K562 (cell line): ENCODE measurements around the gene WNT6.
"Not testable (repeated sequence)": the region's sequence is repeated elsewhere in the genome, so short reads cannot be mapped to it uniquely, and the experiment has no call there.

ENCODE experiments used
- CBFB ChIP-seq: sonication (generic); formaldehyde crosslinking; IDR thresholded peaks from 2 replicates; pipeline ENCODE4 v1.4.0; 2020; ENCODE audit warnings: mild to moderate bottlenecking, missing genetic modification reagents
- CTCF ChIP-seq, 3 experiments: IDR thresholded peaks in 2 of 3; conservative IDR thresholded peaks in 1 of 3; 2 replicates each; pipeline ENCODE4 v1.5.1; 2011 to 2012; ENCODE audit warnings: low read length in 3 of 3, mild to moderate bottlenecking in 3 of 3, control low read depth in 2 of 3, improper control_type of control experiment in 1 of 3, inconsistent platforms in 1 of 3, low read depth in 1 of 3, mixed read lengths in 1 of 3, moderate library complexity in 1 of 3; ENCODE audit not compliant: insufficient read depth in 2 of 3
- GABPA ChIP-seq: fragments of 200-800 bp; sonication (Bioruptor generic); conservative IDR thresholded peaks from 2 replicates; pipeline ENCODE4 v1.6.1; 2016; ENCODE audit warnings: low read depth, missing genetic modification characterization, missing compliant biosample characterization
- IFI16 ChIP-seq: fragments of 250-450 bp; sonication (Bioruptor Pico); IDR thresholded peaks from 2 replicates; pipeline ENCODE4 v2.1.2; 2022; ENCODE audit warnings: mild to moderate bottlenecking, inconsistent platforms
- KDM2B ChIP-seq: fragments of 250-450 bp; sonication (Bioruptor Pico); IDR thresholded peaks from 2 replicates; pipeline ENCODE4 v1.8.0; 2021; ENCODE audit warnings: mild to moderate bottlenecking, moderate library complexity
- MEF2A ChIP-seq: IDR thresholded peaks from 2 replicates; pipeline ENCODE4 v1.6.1; 2011; ENCODE audit warnings: low read depth, mild to moderate bottlenecking, low read length, moderate library complexity; ENCODE audit not compliant: control insufficient read depth
- MYNN ChIP-seq, 2 experiments: sonication (generic); formaldehyde crosslinking in 1 of 2; IDR thresholded peaks; 2 replicates each; pipeline versions ENCODE4 v1.5.0 to v1.6.1; 2016 to 2020; ENCODE audit warnings: antibody characterized with exemption in 1 of 2, missing genetic modification reagents in 1 of 2
- POLR2AphosphoS5 ChIP-seq: IDR thresholded peaks from 2 replicates; pipeline ENCODE4 v1.6.1; 2011; ENCODE audit warnings: mild to moderate bottlenecking, low read depth, low read length, moderate library complexity; ENCODE audit not compliant: control insufficient read depth, insufficient read depth
- RAD21 ChIP-seq, 2 experiments: fragments of 250-450 bp in 1 of 2; fragments of 450-650 bp in 1 of 2; sonication (Bioruptor Pico) in 1 of 2; formaldehyde crosslinking in 1 of 2; IDR thresholded peaks in 1 of 2; conservative IDR thresholded peaks in 1 of 2; 2 replicates each; pipeline versions ENCODE4 v1.4.0 to v1.8.0; 2020 to 2022; ENCODE audit warnings: mild to moderate bottlenecking in 2 of 2, moderate library complexity in 1 of 2
- SIX5 ChIP-seq, 2 experiments: IDR thresholded peaks; 2 replicates each; pipeline ENCODE4 v1.6.1; 2011; ENCODE audit warnings: low read length in 2 of 2, borderline replicate concordance in 1 of 2, low read depth in 1 of 2, mild to moderate bottlenecking in 1 of 2, moderate library complexity in 1 of 2; ENCODE audit not compliant: insufficient read depth in 1 of 2
- SRSF3 ChIP-seq: fragments of 200-400 bp; formaldehyde crosslinking; IDR thresholded peaks from 2 replicates; pipeline ENCODE4 v1.6.1; 2016; ENCODE audit warnings: mild to moderate bottlenecking, low read length, moderate library complexity; ENCODE audit not compliant: insufficient read depth
- ZBTB1 ChIP-seq: sonication (generic); formaldehyde crosslinking; IDR thresholded peaks from 2 replicates; pipeline ENCODE4 v1.8.1; 2023; ENCODE audit warnings: missing genetic modification reagents, low read depth, mild to moderate bottlenecking, borderline replicate concordance

- not testable (repeated sequence) for TF ChIP-seq CTCF (IDR thresholded peaks at IDR 0.05 in 2 of 3, conservative IDR thresholded peaks at IDR 0.05 in 1 of 3; ENCODE audit: insufficient read depth in 2 of 3, low read depth in 1 of 3, low read length in 3 of 3); GABPA (tag); SIX5 (IDR thresholded peaks at IDR 0.05; ENCODE audit: borderline replicate concordance in 1 of 2, insufficient read depth in 1 of 2, low read depth in 1 of 2, low read length in 2 of 2); MEF2A; MYNN (IDR thresholded peaks at IDR 0.05); MYNN (CRISPR knock-in tag; IDR thresholded peaks at IDR 0.05); KDM2B (CRISPR knock-in tag); ZBTB1 (CRISPR knock-in tag); CBFB (CRISPR knock-in tag); RAD21 (CRISPR knock-in tag; conservative IDR thresholded peaks at IDR 0.05 in 1 of 2, IDR thresholded peaks at IDR 0.05 in 1 of 2); IFI16 (CRISPR knock-in tag); POLR2AphosphoS5; SRSF3
These were observed 15.3 kb upstream of the WNT6 start for GRCh38 chr2:218844334-218844733.
